Stimulated activated CD4-positive, alpha-beta T cell treated with anti-CD3 and anti-CD28 coated beads, Interleukin-4, amount 100 ng/mL, for 48 hours (primary cell): ENCODE data around the gene WBP4.
A peak's percentile ranks its signal among the peaks of the same experiment; 100 is the strongest.
"Not testable (repeated sequence)": the region's sequence is repeated elsewhere in the genome, so short reads cannot be mapped to it uniquely, and the experiment has no call there.

Experiments
- DNase-seq, 2 donors: peaks; one replicate each; pipeline ENCODE4 v3.0.0-alpha.2; 2020; ENCODE audit warnings: low read depth in 2 of 2

WBP4 gene

GRCh38 chr13:41061075-41061913 lies at the start of gene WBP4:
Gene WBP4, plus strand, starts transcription at chr13:41061509. Its CDS starts 165 bp downstream, at chr13:41061674.
- peak; percentile 83 to 87 for DNase-seq

GRCh38 chr13:41012536-41012935 lies 48.8 kb upstream of the WBP4 start:
- DNase-seq: no peak

- DNase-seq: no peak
Measured at GRCh38 chr13:41013835-41014234, 47.5 kb upstream of the WBP4 start.

GRCh38 chr13:41015920-41016319 lies 45.4 kb upstream of the WBP4 start:
- DNase-seq: no peak

GRCh38 chr13:41017159-41017558 lies 44.1 kb upstream of the WBP4 start:
- DNase-seq: no peak

- DNase-seq: no peak
Measured at GRCh38 chr13:41017817-41018601, 43.3 kb upstream of the WBP4 start.

- DNase-seq: no peak
Measured at GRCh38 chr13:41018602-41018948, 42.7 kb upstream of the WBP4 start.

GRCh38 chr13:41019011-41019487 lies 42.3 kb upstream of the WBP4 start, which contains the start of gene ELF1:
Gene ELF1, minus strand, starts transcription at chr13:41019316. Its CDS starts 37,262 bp downstream, at chr13:40982054.
- peak in 1 of 2 donors; percentile 27 for DNase-seq

- DNase-seq: no peak
Measured at GRCh38 chr13:41019578-41020347, 41.5 kb upstream of the WBP4 start.

- no peak for DNase-seq
Measured at GRCh38 chr13:41025518-41025917, 35.8 kb upstream of the WBP4 start.

- DNase-seq: no peak
Measured at GRCh38 chr13:41026788-41027187, 34.5 kb upstream of the WBP4 start.

- DNase-seq: no peak
Measured at GRCh38 chr13:41028051-41028450, 33.3 kb upstream of the WBP4 start.

GRCh38 chr13:41029629-41030028 lies 31.7 kb upstream of the WBP4 start:
- DNase-seq: no peak

GRCh38 chr13:41032691-41033376 lies 28.5 kb upstream of the WBP4 start:
- no peak for DNase-seq

- DNase-seq: no peak
Measured at GRCh38 chr13:41034382-41034781, 26.9 kb upstream of the WBP4 start.

- no peak for DNase-seq
Measured at GRCh38 chr13:41034881-41035280, 26.4 kb upstream of the WBP4 start.

- DNase-seq: not testable (repeated sequence)
Measured at GRCh38 chr13:41036557-41036956, 24.8 kb upstream of the WBP4 start.

GRCh38 chr13:41039746-41040145 lies 21.6 kb upstream of the WBP4 start:
- DNase-seq: no peak

GRCh38 chr13:41040584-41041334 lies 20.6 kb upstream of the WBP4 start:
- DNase-seq: no peak

- not testable (repeated sequence) for DNase-seq
Measured at GRCh38 chr13:41042419-41042818, 18.9 kb upstream of the WBP4 start.

- no peak for DNase-seq
Measured at GRCh38 chr13:41048640-41049039, 12.7 kb upstream of the WBP4 start.
